Ovary (tissue), 9 donors: ENCODE measurements around the gene CKB. TPM values are rescaled to one million over a fixed set of nuclear protein-coding genes. Genes with fewer than 3 reads are reported as not detected.

Experiments
- DNase-seq, 5 donors: peaks; one replicate each; pipeline ENCODE4 v3.0.0-alpha.2; 2019 to 2020
- H3K27ac ChIP-seq, 2 donors: fragments of 200-600 bp; one replicate each; pipeline versions ENCODE4 v1.5.1 to v1.8.0; 2019 to 2022
- H3K27me3 ChIP-seq: fragments of 200-600 bp; one replicate; pipeline ENCODE4 v1.8.0; 2022
- H3K36me3 ChIP-seq: fragments of 200-600 bp; sonication (generic); one replicate; pipeline ENCODE4 v1.5.1; 2019
- H3K4me1 ChIP-seq: one replicate; pipeline ENCODE4 v1.8.1; 2013; ENCODE audit warnings: mild to moderate bottlenecking, moderate library complexity; ENCODE audit not compliant: insufficient read depth
- H3K4me3 ChIP-seq: fragments of 200-600 bp; sonication (generic); one replicate; pipeline ENCODE4 v1.5.1; 2017
- H3K9me3 ChIP-seq, 2 donors: fragments of 200-600 bp in 1 of 2; sonication (generic) in 1 of 2; one replicate each; pipeline versions ENCODE4 v1.5.1 to v1.8.1; 2013 to 2019; ENCODE audit warnings: mild to moderate bottlenecking in 1 of 2, moderate library complexity in 1 of 2
- CTCF ChIP-seq, 3 donors: fragments of 450-650 bp in 2 of 3; fragments of 200-600 bp in 1 of 3; IDR thresholded peaks; one replicate each; pipeline versions ENCODE4 v1.5.1 to v1.8.0; 2016 to 2022; ENCODE audit warnings: antibody characterized with exemption in 3 of 3, mild to moderate bottlenecking in 1 of 3
- EP300 ChIP-seq: sonication (generic); formaldehyde crosslinking; IDR thresholded peaks from one replicate; pipeline ENCODE4 v1.6.1; 2017; ENCODE audit warnings: antibody characterized with exemption
- POLR2A ChIP-seq: fragments of 450-650 bp; IDR thresholded peaks from one replicate; pipeline ENCODE4 v1.6.1; 2017; ENCODE audit warnings: antibody characterized with exemption, mild to moderate bottlenecking, moderate library complexity
- WGBS, 3 donors: extraction: QIAGEN DNeasy Blood & Tissue Kit in 1 of 3; methylation state at CpG; one replicate each; pipeline versions ENCODE4 v1.1.5 to v1.1.7; 2013 to 2017; 5-methylcytosine and 5-hydroxymethylcytosine counted together
- intact Hi-C, 4 donors: fragments of 100-400 bp; cut with DNase I; formaldehyde crosslinking; loops; one replicate each; pipeline versions ENCODE4 v1.11.0 to v1.15.1; 2022 to 2023
- polyA plus RNA-seq, 2 donors: library from polyadenylated mRNA; stranded (reverse); fragments of 200-250 nt in 1 of 2; fragments of 350-450 nt in 1 of 2; fragmentation: Illumina TruSeq in 1 of 2; extraction: RNeasy Lipid Tissue Mini Kit (QIAGEN cat#74804) in 1 of 2; gene quantifications; one replicate each; pipeline ENCODE4 v1.2.3, GENCODE V29; 2013 to 2014
- small RNA-seq: library from RNA; depleted of rRNA; stranded (forward); fragments of <200 nt; gene quantifications from one replicate; pipeline ENCODE3, GENCODE V24; 2016
- total RNA-seq, 7 donors: library from RNA; depleted of rRNA in 2 of 7; stranded (reverse); fragments of >200 nt in 2 of 7; fragmentation: NEBNext Ultra II Directional in 3 of 7; extraction: Animal tissue kit (Norgen Biotek cat#: 25700) in 3 of 7; gene quantifications; one replicate each; pipeline versions ENCODE4 v1.1.0 to v1.2.4, GENCODE V29; 2016 to 2023
- donor health status: DM: no; HTN: no; CAD: no; lungs with moderate emphysema.
- donor health status: DM: no; HTN: no; CAD: no.
- donor health status: Bipolar disorder and iron deficiency.
- donor health status: DM: yes; HTN: yes; CAD: no.
- donor health status: DM: no; HTN: no; CAD: no.
- donor health status: DM: yes; HTN: yes; CAD: no.

Gene CKB
- total and polyA plus RNA-seq, 9 donors, result 47.5 to 284 (median 134) TPM

GRCh38 chr14:103472939-103473338 lies 49.7 kb downstream of the CKB start:
- no peaks in the 10 kb centered on the region for H3K4me1 ChIP-seq
- intact Hi-C loops, result no loop called here
- H3K27me3 ChIP-seq, result no peaks in the 10 kb centered on the region
- TF ChIP-seq CTCF (IDR thresholded peaks at IDR 0.05) (no peak), POLR2A (no peak), EP300 (no peak)
- no peaks in the 10 kb centered on the region for H3K36me3 ChIP-seq
- WGBS, 3 donors, result 88 to 95% (median 94%) methylated on average over 5 of the region's 5 CpGs
- no peak overlapping the region for H3K27ac ChIP-seq
- DNase-seq, result no peak
- H3K4me3 ChIP-seq, result no peak overlapping the region
- H3K9me3 ChIP-seq, result no peaks in the 10 kb centered on the region

Small RNAs within 50 kb of the gene (small RNA-seq; reads per million reads assigned to genes)
- gene RNU4-68P (1.8 reads per million, percentile 70 among the genes with 10 or more reads in this experiment), gene RNU7-160P (not detected)

Other genes starting within 250 kb of the CKB start
- gene EIF5, start 188.6 kb downstream of the CKB start, total RNA-seq, result 100 to 1,000 TPM in 6 of 7 donors, 10 to 100 TPM in 1; 76.7 to 169 (median 134) TPM
- 10 to 100 TPM; 73.0 to 97.9 TPM for gene EIF5, start 188.6 kb downstream of the CKB start, polyA plus RNA-seq
- 100 to 1,000 TPM in 1 of 7 donors, 10 to 100 TPM in 6; 63.8 to 110 (median 79.8) TPM for gene MARK3, start 137.4 kb downstream of the CKB start, total RNA-seq
- 10 to 100 TPM; 46.4 to 60.1 TPM for gene MARK3, start 137.4 kb downstream of the CKB start, polyA plus RNA-seq
- gene TRMT61A, start 6.4 kb upstream of the CKB start, total RNA-seq, result 10 to 100 TPM in 6 of 7 donors, 1 to 10 TPM in 1; 8.1 to 20.9 (median 14.8) TPM
- gene TRMT61A, start 6.4 kb upstream of the CKB start, polyA plus RNA-seq, result 10 to 100 TPM in 1 of 2 donors, under 1 TPM in 1; 0.62 to 12.1 TPM
- 10 to 100 TPM; 13.2 to 29.1 (median 24.4) TPM for gene BAG5, start 39.8 kb upstream of the CKB start, total RNA-seq
- gene BAG5, start 39.8 kb upstream of the CKB start, polyA plus RNA-seq, result 10 to 100 TPM in 1 of 2 donors, 1 to 10 TPM in 1; 9.8 to 26.6 TPM
- gene COA8, start 40.1 kb upstream of the CKB start, total RNA-seq, result 10 to 100 TPM; 11.4 to 28.1 (median 26.6) TPM
- gene COA8, start 40.1 kb upstream of the CKB start, polyA plus RNA-seq, result 10 to 100 TPM; 34.9 to 50.1 TPM
- 100 to 1,000 TPM; 125 to 191 (median 149) TPM for gene KLC1, start 106.4 kb upstream of the CKB start, total RNA-seq
- 10 to 100 TPM; 80.0 to 88.2 TPM for gene KLC1, start 106.4 kb upstream of the CKB start, polyA plus RNA-seq
- 1 to 10 TPM; 1.4 to 8.5 (median 2.9) TPM for gene XRCC3, start 192.6 kb upstream of the CKB start, total RNA-seq
- 1 to 10 TPM; 3.7 to 4.5 TPM for gene XRCC3, start 192.6 kb upstream of the CKB start, polyA plus RNA-seq
- gene ZFYVE21, start 193.0 kb upstream of the CKB start, total RNA-seq, result 100 to 1,000 TPM in 1 of 7 donors, 10 to 100 TPM in 6; 75.6 to 110 (median 83.1) TPM
- gene ZFYVE21, start 193.0 kb upstream of the CKB start, polyA plus RNA-seq, result 100 to 1,000 TPM in 1 of 2 donors, 10 to 100 TPM in 1; 81.8 to 111 TPM